HEK293 (cell line): ENCODE data around the gene CARD11.

Experiments used
- CTCF ChIA-PET: fragments of 350-600 bp; formaldehyde crosslinking; extraction: SDS; loops from one replicate; lab custom pipeline; 2021; ENCODE audit warnings: antibody characterized with exemption; lab: Yijun Ruan, JAX
- POLR2A ChIA-PET: fragments of 300-600 bp; formaldehyde crosslinking; extraction: SDS; loops from one replicate; lab custom pipeline; 2020; ENCODE audit warnings: antibody characterized with exemption, inconsistent platforms; lab: Yijun Ruan, JAX
- H3K27ac ChIP-seq: fragments of 200-500 bp; sonication (Bioruptor generic); 2 replicates; pipeline ENCODE4 v1.5.1; 2014; ENCODE audit warnings: low read depth, low read length, control low read depth, inconsistent platforms; ENCODE audit errors: extremely low read depth
- H3K36me3 ChIP-seq, 2 experiments: fragments of 200-500 bp in 1 of 2; sonication (Bioruptor generic) in 1 of 2; 1 replicate in 1 of 2; 2 replicates in 1 of 2; pipeline ENCODE4 v1.5.1; 2014 to 2017; ENCODE audit warnings: inconsistent platforms in 2 of 2, low read length in 2 of 2; ENCODE audit not compliant: control insufficient read depth in 2 of 2, insufficient read depth in 1 of 2
- H3K4me1 ChIP-seq: fragments of 200-500 bp; sonication (Bioruptor generic); 2 replicates; pipeline ENCODE4 v1.5.1; 2014; ENCODE audit warnings: mild to moderate bottlenecking, low read length, inconsistent platforms; ENCODE audit not compliant: control insufficient read depth, insufficient read depth
- H3K4me3 ChIP-seq: 2 replicates; pipeline ENCODE4 v1.5.1; 2011; ENCODE audit warnings: low read depth, mild to moderate bottlenecking, control low read depth, low read length, moderate library complexity
- H3K9me3 ChIP-seq: fragments of 200-500 bp; sonication (Bioruptor generic); 2 replicates; pipeline ENCODE4 v1.5.1; 2014; ENCODE audit warnings: low read depth, low read length, inconsistent platforms; ENCODE audit not compliant: control insufficient read depth, insufficient read depth
- BCL11B ChIP-seq: fragments of 450-650 bp; formaldehyde crosslinking; IDR thresholded peaks from 2 replicates; pipeline ENCODE4 v1.5.1; 2016; ENCODE audit warnings: low read depth, missing biosample characterization, missing genetic modification characterization
- EGR2 ChIP-seq: fragments of 450-650 bp; formaldehyde crosslinking; IDR thresholded peaks from 2 replicates; pipeline ENCODE4 v1.5.1; 2016; ENCODE audit warnings: low read depth, missing biosample characterization, missing genetic modification characterization
- GFI1B ChIP-seq: fragments of 450-650 bp; formaldehyde crosslinking; IDR thresholded peaks from 2 replicates; pipeline ENCODE4 v1.5.1; 2016; ENCODE audit warnings: missing biosample characterization, missing genetic modification characterization
- GLIS1 ChIP-seq: fragments of 450-650 bp; formaldehyde crosslinking; IDR thresholded peaks from 2 replicates; pipeline ENCODE4 v1.5.1; 2016; ENCODE audit warnings: missing biosample characterization, missing genetic modification characterization
- KLF9 ChIP-seq: fragments of 450-650 bp; formaldehyde crosslinking; IDR thresholded peaks from 2 replicates; pipeline ENCODE4 v1.5.1; 2016; ENCODE audit warnings: missing biosample characterization, missing genetic modification characterization, low read depth
- MZF1 ChIP-seq: fragments of 450-650 bp; formaldehyde crosslinking; IDR thresholded peaks from 2 replicates; pipeline ENCODE4 v1.5.1; 2017; ENCODE audit warnings: missing biosample characterization, missing genetic modification characterization, borderline replicate concordance
- SCRT1 ChIP-seq: fragments of 450-650 bp; formaldehyde crosslinking; IDR thresholded peaks from 2 replicates; pipeline ENCODE4 v1.5.1; 2016; ENCODE audit warnings: missing biosample characterization, missing genetic modification characterization, borderline replicate concordance
- SP7 ChIP-seq: fragments of 450-650 bp; formaldehyde crosslinking; IDR thresholded peaks from 2 replicates; pipeline ENCODE4 v1.5.1; 2016; ENCODE audit warnings: missing biosample characterization, missing genetic modification characterization
- ZBTB7A ChIP-seq: fragments of 450-650 bp; formaldehyde crosslinking; IDR thresholded peaks from 2 replicates; pipeline ENCODE4 v1.5.1; 2016; ENCODE audit warnings: low read depth, missing biosample characterization, missing genetic modification characterization
- ZNF112 ChIP-seq: fragments of 450-650 bp; formaldehyde crosslinking; IDR thresholded peaks from 2 replicates; pipeline ENCODE4 v1.5.0; 2017; ENCODE audit warnings: missing biosample characterization, missing genetic modification characterization
- ZNF214 ChIP-seq: fragments of 450-650 bp; formaldehyde crosslinking; IDR thresholded peaks from 2 replicates; pipeline ENCODE4 v1.5.1; 2017; ENCODE audit warnings: missing biosample characterization, mild to moderate bottlenecking, missing genetic modification characterization, borderline replicate concordance
- ZNF394 ChIP-seq: fragments of 450-650 bp; formaldehyde crosslinking; IDR thresholded peaks from 2 replicates; pipeline ENCODE4 v1.5.1; 2016; ENCODE audit warnings: missing biosample characterization, missing genetic modification characterization, mild to moderate bottlenecking, moderate library complexity, borderline replicate concordance
- ZNF530 ChIP-seq: fragments of 450-650 bp; formaldehyde crosslinking; IDR thresholded peaks from 2 replicates; pipeline ENCODE4 v1.5.1; 2016; ENCODE audit warnings: low read depth, missing biosample characterization, missing genetic modification characterization
- ZNF549 ChIP-seq: fragments of 450-650 bp; IDR thresholded peaks from 2 replicates; pipeline ENCODE4 v1.5.1; 2018; ENCODE audit warnings: missing biosample characterization, missing genetic modification characterization, mild to moderate bottlenecking, inconsistent platforms, moderate library complexity
- ZNF621 ChIP-seq: fragments of 450-650 bp; formaldehyde crosslinking; IDR thresholded peaks from 2 replicates; pipeline ENCODE4 v1.5.1; 2017; ENCODE audit warnings: missing biosample characterization, missing genetic modification characterization
- ZNF670 ChIP-seq: fragments of 450-650 bp; formaldehyde crosslinking; IDR thresholded peaks from 2 replicates; pipeline ENCODE4 v1.5.1; 2016; ENCODE audit warnings: missing biosample characterization, missing genetic modification characterization, low read depth
- ZNF776 ChIP-seq: fragments of 450-650 bp; formaldehyde crosslinking; IDR thresholded peaks from 2 replicates; pipeline ENCODE4 v1.5.0; 2017; ENCODE audit warnings: missing biosample characterization, missing genetic modification characterization, borderline replicate concordance
- ZNF791 ChIP-seq: fragments of 450-650 bp; formaldehyde crosslinking; IDR thresholded peaks from 2 replicates; pipeline ENCODE4 v1.5.1; 2016; ENCODE audit warnings: missing biosample characterization, missing genetic modification characterization
- ZNF792 ChIP-seq: fragments of 450-650 bp; formaldehyde crosslinking; IDR thresholded peaks from 2 replicates; pipeline ENCODE4 v1.5.1; 2016; ENCODE audit warnings: missing biosample characterization, missing genetic modification characterization
- ZSCAN30 ChIP-seq: fragments of 450-650 bp; IDR thresholded peaks from 2 replicates; pipeline ENCODE4 v1.5.1; 2018; ENCODE audit warnings: missing biosample characterization, mild to moderate bottlenecking, missing genetic modification characterization, moderate library complexity
- ZXDB ChIP-seq: fragments of 450-650 bp; formaldehyde crosslinking; IDR thresholded peaks from 2 replicates; pipeline ENCODE4 v1.5.1; 2016; ENCODE audit warnings: missing biosample characterization, missing genetic modification characterization
- TF ChIP-seq, protein P1 (sequence below): fragments of 450-650 bp; formaldehyde crosslinking; IDR thresholded peaks from 2 replicates; pipeline ENCODE4 v1.5.1; 2016; ENCODE audit warnings: missing biosample characterization, missing genetic modification characterization, low read depth
- TF ChIP-seq, protein P2 (sequence below): fragments of 450-650 bp; formaldehyde crosslinking; IDR thresholded peaks from 2 replicates; pipeline ENCODE4 v1.5.1; 2016; ENCODE audit warnings: missing biosample characterization, missing genetic modification characterization
- TF ChIP-seq, protein P3 (sequence below): fragments of 450-650 bp; formaldehyde crosslinking; IDR thresholded peaks from 2 replicates; pipeline ENCODE4 v1.5.1; 2016; ENCODE audit warnings: missing biosample characterization, missing genetic modification characterization
- TF ChIP-seq, protein P4 (sequence below): fragments of 450-650 bp; formaldehyde crosslinking; IDR thresholded peaks from 2 replicates; pipeline ENCODE4 v1.5.1; 2016; ENCODE audit warnings: missing biosample characterization, missing genetic modification characterization
- TF ChIP-seq, protein P5 (sequence below): sonication (generic); formaldehyde crosslinking; IDR thresholded peaks from 2 replicates; pipeline ENCODE4 v1.8.1; 2022; ENCODE audit warnings: mild to moderate bottlenecking, moderate library complexity, missing genetic modification reagents

CARD11 gene

DNA sequence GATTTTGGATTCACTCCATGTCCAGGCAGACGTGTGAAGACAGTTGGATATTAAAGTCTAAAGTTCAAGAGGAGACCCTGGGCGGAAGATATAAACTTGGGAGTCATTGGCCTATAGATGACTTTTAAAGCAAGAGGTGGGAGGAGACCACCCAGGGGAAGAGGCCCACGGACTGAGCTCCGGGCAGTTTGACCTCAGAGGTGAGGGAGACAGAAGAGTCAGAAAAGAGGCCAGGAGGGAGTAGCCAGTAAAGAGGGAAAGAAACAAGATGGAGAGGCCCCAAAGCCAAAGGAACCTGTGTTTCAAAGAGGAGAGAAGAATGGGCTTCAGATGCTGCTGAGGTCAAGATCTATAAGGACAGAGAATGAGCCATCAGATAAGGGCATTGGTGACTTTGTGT, 11.4 kb downstream of the CARD11 start (continued):
- no peak for TF ChIP-seq MZF1 (tag by site-specific recombination)
- TF ChIP-seq, protein P1, sequence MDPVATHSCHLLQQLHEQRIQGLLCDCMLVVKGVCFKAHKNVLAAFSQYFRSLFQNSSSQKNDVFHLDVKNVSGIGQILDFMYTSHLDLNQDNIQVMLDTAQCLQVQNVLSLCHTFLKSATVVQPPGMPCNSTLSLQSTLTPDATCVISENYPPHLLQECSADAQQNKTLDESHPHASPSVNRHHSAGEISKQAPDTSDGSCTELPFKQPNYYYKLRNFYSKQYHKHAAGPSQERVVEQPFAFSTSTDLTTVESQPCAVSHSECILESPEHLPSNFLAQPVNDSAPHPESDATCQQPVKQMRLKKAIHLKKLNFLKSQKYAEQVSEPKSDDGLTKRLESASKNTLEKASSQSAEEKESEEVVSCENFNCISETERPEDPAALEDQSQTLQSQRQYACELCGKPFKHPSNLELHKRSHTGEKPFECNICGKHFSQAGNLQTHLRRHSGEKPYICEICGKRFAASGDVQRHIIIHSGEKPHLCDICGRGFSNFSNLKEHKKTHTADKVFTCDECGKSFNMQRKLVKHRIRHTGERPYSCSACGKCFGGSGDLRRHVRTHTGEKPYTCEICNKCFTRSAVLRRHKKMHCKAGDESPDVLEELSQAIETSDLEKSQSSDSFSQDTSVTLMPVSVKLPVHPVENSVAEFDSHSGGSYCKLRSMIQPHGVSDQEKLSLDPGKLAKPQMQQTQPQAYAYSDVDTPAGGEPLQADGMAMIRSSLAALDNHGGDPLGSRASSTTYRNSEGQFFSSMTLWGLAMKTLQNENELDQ (tag by site-specific recombination), result no peak
- TF ChIP-seq ZNF670, result no peak
- TF ChIP-seq SP7, result no peak
- TF ChIP-seq ZNF791 (tag by site-specific recombination), result no peak
- TF ChIP-seq ZBTB7A (tag by site-specific recombination), result no peak
- TF ChIP-seq, protein P2, sequence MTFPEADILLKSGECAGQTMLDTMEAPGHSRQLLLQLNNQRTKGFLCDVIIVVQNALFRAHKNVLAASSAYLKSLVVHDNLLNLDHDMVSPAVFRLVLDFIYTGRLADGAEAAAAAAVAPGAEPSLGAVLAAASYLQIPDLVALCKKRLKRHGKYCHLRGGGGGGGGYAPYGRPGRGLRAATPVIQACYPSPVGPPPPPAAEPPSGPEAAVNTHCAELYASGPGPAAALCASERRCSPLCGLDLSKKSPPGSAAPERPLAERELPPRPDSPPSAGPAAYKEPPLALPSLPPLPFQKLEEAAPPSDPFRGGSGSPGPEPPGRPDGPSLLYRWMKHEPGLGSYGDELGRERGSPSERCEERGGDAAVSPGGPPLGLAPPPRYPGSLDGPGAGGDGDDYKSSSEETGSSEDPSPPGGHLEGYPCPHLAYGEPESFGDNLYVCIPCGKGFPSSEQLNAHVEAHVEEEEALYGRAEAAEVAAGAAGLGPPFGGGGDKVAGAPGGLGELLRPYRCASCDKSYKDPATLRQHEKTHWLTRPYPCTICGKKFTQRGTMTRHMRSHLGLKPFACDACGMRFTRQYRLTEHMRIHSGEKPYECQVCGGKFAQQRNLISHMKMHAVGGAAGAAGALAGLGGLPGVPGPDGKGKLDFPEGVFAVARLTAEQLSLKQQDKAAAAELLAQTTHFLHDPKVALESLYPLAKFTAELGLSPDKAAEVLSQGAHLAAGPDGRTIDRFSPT (tag by site-specific recombination), result no peak
- TF ChIP-seq ZSCAN30 (tag by site-specific recombination), result no peak
- TF ChIP-seq, all 188 proteins: peak for 0

DNA sequence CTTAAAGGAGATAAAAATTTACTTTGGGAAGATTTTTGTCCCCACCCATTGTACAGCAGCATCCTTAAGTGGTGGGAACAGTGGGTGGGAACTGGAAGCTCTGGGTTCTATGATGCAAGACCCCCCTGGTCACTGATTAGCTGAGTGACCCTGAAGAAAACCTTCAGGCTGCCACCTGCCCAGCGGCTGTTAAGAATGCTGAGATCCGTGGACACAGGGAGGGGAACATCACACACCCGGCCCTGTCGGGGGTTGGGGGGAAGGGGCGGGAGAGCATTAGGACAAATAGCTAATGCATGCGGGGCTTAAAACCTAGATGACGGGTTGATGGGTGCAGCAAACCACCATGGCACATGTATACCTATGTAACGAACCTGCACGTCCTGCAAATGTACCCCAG, 14.5 kb downstream of the CARD11 start:
- Histone ChIP-seq H3K9me3 (no peaks in the 10 kb centered on the region), H3K4me3 (no peak overlapping the region), H3K4me1 (no peaks in the 10 kb centered on the region), H3K36me3 (no peaks in the 10 kb centered on the region), H3K27ac (no peak overlapping the region)
- TF ChIP-seq, protein P3, sequence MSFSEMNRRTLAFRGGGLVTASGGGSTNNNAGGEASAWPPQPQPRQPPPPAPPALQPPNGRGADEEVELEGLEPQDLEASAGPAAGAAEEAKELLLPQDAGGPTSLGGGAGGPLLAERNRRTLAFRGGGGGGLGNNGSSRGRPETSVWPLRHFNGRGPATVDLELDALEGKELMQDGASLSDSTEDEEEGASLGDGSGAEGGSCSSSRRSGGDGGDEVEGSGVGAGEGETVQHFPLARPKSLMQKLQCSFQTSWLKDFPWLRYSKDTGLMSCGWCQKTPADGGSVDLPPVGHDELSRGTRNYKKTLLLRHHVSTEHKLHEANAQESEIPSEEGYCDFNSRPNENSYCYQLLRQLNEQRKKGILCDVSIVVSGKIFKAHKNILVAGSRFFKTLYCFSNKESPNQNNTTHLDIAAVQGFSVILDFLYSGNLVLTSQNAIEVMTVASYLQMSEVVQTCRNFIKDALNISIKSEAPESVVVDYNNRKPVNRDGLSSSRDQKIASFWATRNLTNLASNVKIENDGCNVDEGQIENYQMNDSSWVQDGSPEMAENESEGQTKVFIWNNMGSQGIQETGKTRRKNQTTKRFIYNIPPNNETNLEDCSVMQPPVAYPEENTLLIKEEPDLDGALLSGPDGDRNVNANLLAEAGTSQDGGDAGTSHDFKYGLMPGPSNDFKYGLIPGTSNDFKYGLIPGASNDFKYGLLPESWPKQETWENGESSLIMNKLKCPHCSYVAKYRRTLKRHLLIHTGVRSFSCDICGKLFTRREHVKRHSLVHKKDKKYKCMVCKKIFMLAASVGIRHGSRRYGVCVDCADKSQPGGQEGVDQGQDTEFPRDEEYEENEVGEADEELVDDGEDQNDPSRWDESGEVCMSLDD (tag by site-specific recombination), result no peak
- TF ChIP-seq ZNF621 (tag by site-specific recombination), result no peak
- no peak for TF ChIP-seq ZNF214 (tag by site-specific recombination)
- TF ChIP-seq ZNF530 (tag by site-specific recombination), result no peak
- no peak for TF ChIP-seq ZNF112
- no peak for TF ChIP-seq ZXDB (tag by site-specific recombination)
- TF ChIP-seq GFI1B, result no peak
- no peak for TF ChIP-seq ZNF792 (tag by site-specific recombination)
- TF ChIP-seq ZNF776 (tag by site-specific recombination), result no peak
- ChIA-PET CTCF (no interaction called here), POLR2A (no interaction called here)

DNA sequence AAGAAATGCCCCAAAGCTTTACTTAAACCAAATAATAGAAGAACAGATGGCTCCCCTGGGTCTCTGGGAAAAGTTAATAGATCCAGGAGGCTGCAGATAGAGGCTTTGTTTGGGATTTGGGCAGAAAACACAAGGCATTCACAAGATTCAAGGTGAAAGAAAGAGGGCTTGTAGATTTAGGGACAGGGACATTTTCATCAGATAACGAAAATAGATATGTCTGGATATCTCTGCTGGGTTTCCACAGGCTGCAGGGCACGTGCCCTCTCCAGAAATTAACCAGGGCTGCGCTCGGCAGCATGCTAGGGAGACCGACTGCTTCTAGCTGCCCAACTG, 14.9 kb downstream of the CARD11 start:
- H3K4me3 ChIP-seq, result no peak overlapping the region
- CTCF ChIA-PET, result no interaction called here
- no peak overlapping the region for H3K27ac ChIP-seq
- POLR2A ChIA-PET, result no interaction called here
- H3K4me1 ChIP-seq, result no peaks in the 10 kb centered on the region
- H3K9me3 ChIP-seq, result no peaks in the 10 kb centered on the region
- H3K36me3 ChIP-seq, result no peaks in the 10 kb centered on the region
- TF ChIP-seq GLIS1 (tag by site-specific recombination) (no peak), SCRT1 (no peak), SP7 (no peak), ZNF549 (no peak), ZNF791 (tag by site-specific recombination) (no peak), EGR2 (tag by site-specific recombination) (no peak), BCL11B (tag by site-specific recombination) (no peak), KLF9 (tag by site-specific recombination) (no peak), ZNF394 (tag by site-specific recombination) (no peak)
- TF ChIP-seq, protein P4, sequence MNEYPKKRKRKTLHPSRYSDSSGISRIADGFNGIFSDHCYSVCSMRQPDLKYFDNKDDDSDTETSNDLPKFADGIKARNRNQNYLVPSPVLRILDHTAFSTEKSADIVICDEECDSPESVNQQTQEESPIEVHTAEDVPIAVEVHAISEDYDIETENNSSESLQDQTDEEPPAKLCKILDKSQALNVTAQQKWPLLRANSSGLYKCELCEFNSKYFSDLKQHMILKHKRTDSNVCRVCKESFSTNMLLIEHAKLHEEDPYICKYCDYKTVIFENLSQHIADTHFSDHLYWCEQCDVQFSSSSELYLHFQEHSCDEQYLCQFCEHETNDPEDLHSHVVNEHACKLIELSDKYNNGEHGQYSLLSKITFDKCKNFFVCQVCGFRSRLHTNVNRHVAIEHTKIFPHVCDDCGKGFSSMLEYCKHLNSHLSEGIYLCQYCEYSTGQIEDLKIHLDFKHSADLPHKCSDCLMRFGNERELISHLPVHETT (tag by site-specific recombination), result no peak
- TF ChIP-seq, protein P5, sequence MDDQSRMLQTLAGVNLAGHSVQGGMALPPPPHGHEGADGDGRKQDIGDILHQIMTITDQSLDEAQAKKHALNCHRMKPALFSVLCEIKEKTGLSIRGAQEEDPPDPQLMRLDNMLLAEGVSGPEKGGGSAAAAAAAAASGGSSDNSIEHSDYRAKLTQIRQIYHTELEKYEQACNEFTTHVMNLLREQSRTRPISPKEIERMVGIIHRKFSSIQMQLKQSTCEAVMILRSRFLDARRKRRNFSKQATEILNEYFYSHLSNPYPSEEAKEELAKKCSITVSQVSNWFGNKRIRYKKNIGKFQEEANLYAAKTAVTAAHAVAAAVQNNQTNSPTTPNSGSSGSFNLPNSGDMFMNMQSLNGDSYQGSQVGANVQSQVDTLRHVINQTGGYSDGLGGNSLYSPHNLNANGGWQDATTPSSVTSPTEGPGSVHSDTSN, result no peak
